Stimulated activated CD4-positive, alpha-beta T cell treated with anti-CD3 and anti-CD28 coated beads, Interleukin-4, amount 100 ng/mL, for 24 hours (primary cell): ENCODE results near the gene TFPI.

Source experiments
- DNase-seq: peaks from one replicate; pipeline ENCODE4 v3.0.0-alpha.2; 2020

Gene TFPI

DNA sequence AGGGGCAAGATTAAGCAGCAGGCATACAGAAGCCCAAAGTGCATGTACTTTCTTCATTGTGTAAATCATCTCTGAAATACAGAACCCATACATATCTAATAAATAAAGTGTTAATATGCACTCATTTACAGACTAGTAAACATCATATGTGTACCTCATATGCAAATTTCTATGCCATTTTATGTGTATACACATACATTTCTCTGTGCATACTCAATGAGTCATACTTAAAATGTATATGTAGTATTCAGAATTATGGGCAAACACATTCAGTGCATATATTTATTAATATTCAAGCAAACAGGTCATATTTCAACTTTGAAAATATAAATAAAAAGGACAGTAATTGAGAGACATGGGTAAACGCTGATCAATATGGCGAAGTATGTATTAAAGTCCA is 50.5 kb downstream of the TFPI start:
- DNase-seq = no peak

DNA sequence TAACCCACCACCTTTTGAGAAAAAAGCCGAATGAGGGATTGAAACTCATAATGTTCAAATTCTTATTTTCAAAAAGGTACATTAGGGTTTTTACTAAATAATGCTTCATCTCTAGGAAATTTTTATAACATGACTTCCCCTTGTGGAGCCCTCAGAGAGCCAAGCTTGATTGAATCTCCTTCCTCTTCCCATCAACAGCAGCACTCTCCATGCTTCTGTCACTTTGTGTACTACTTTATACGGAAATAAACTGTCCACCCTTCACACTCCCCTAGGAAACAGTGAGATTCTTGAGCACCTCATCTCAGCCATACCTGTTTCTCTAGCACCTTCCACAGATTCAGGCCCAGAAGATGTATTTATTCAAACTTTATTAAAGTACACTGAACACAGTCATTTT is 51.8 kb downstream of the TFPI start:
- no peak for DNase-seq

DNA sequence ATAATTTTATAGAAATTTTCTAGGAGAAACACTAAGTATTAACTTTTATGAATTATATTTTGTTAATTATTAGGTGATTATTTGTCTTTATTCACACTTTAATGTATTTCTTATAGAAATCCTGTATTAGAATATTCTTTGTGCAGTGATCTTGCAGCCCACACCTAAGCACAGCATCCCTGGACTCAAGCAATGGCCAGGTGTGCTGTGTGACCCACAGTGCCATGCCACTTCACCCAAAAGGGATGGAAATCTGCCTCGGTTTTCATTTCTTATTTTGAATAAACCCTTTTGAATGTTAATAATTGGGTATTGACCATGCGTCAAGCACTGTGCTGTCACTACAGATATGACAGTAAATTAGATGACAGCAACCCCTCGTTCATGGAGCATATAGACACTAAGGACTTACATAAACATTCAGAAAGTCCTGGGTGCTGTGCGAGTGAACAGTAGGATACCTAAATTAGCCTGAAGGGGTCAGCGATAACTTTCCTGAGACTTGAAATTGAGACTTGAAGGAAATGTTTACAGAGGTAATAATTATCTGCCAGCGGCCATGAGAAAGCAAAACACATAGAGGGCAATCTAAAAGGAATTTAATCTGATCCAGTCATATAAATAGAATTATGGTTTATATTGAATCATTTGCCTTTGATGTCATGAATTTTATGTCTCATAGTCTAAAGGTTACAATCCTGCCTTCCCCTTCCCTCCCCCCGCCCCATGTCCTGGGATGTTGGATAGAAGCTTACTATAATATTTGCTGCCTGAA is 53.5 kb downstream of the TFPI start:
- no peak for DNase-seq

DNA sequence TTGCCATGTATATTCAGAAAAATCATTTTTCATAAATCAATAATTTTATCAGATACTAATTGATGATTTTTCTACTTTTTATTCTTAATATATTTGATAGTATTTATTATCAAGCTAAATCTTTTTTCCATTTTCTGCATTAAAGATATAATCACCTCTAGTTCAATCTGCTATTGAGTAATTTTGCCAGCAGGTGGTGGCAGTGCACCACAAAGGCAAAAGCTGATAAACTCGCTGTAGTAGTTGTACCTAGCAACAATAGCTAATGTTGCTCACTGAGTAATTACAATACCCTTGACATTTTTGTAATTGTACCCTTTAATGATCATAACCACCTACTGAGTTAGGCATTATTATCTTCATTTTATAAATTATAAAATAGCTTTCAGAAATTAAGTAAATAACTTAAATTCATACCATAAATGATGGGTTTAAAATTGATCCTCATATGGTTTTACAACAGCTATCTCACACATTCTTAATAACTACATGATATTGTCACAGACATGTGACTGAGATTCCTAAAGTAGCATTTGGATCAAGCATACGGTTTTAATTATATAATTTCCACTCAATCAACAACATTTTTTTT is 54.2 kb downstream of the TFPI start:
- peak; percentile 32 for DNase-seq

DNA sequence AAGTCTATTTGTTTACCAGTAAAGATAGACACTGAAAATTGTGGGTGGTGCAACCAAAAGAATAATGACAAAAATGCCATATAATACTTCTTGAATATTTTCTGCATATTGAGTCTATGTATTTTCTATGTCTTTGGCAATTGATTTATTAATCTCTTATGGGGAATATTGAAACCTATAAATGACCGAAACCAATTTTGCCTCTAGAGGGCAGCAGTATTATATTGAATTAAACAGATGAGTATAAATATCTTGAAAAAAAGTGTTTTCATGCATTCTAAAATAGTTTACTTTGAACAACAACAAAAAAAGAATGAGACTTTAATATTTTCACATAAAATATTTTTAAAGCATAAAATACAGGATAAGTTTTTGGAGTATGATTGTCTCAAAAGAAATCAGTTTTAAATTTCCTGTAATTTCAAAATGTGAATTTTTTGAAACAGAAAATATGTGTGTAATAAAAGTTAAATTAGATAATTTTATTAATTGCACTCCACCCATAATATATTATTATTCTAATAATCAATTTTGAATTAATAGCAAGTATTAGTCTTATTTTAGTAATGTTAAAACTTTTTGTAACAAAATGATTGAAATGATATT is 56.3 kb downstream of the TFPI start:
- no peak for DNase-seq

DNA sequence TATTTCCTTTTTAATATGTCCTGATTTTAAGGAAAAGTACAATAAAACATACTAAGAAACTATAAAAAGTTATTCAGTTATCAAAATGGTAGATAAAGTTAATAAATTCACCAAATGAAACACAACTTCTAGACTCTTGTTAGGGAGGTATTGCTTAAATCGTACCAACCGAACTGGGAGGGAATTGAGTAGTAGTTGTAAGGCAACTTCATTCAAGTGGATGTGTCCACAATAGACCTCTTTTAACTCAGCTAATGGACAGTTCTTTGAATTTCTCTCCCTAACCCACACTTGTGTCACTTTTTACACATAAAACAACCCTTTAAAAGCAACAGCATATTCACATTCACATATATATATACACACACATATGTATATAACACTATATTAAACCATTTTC is 57.1 kb downstream of the TFPI start:
- DNase-seq = no peak

DNA sequence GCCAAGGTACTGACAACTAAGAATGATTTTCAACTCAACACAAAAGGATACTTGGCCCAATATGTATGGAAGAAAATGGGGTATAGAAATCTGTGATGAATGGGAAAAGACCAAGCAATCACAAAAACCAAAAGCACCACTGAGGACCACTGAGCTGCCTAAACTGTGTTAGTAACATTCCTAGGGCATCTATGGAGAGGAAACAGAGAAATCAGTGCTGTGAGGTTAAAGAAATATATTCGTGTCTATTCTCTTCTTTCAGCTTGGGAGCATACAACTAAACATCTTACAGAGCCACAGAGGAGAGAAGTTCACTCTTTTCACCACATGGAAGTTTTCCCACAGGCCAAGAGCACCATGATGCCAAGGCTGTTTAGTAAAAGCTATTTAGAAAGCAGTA is 58.9 kb downstream of the TFPI start:
- no peak for DNase-seq

DNA sequence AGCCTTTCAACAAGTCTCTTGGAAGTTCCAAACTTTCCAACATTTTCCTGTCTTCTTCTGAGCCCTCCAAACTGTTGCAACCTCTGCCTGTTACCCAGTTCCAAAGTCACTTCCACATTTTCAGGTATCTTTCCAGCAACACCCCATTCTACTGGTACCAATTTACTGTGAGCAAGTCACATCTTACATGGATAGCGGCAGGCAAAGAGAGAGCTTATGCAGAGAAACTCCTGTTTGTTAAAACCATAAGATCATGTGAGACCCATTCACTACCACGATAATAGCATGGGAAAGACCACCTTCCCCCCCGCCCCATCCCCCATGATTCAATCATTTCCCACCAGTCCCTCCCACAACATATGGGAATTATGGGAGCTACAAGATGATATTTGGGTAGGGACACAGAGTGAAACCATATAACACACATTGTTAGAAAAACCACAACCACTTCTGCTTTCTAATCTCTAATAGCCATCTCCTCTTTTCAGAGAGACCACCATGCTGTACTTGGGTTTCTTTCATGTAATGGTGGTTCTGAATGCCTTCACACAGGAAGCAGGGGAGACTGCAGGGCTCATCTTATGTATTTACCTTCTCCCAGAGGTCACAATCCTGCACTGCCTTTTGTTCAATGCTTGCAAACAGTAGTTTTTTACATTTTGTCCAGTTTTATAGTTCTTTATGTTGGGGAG is 60.2 kb downstream of the TFPI start:
- DNase-seq = no peak

DNA sequence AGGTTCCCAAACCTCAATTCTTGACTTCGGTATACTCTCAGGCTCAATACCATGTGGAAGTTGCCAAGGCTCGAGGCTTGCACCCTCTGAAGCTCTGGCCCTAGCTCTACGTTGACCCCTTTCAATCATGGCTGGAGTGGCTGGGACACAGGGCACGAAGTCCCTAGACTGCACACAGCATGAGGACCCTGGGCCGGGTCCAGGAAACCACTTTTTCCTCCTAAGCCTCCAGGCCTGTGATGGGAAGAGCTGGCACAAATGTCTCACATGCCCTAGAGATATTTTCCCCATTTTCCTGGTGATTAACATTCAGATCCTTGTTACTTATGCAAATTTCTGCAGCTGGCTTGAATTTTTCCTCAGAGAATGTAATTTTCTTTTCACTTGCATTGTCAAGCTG is 61.1 kb downstream of the TFPI start:
- no peak for DNase-seq

DNA sequence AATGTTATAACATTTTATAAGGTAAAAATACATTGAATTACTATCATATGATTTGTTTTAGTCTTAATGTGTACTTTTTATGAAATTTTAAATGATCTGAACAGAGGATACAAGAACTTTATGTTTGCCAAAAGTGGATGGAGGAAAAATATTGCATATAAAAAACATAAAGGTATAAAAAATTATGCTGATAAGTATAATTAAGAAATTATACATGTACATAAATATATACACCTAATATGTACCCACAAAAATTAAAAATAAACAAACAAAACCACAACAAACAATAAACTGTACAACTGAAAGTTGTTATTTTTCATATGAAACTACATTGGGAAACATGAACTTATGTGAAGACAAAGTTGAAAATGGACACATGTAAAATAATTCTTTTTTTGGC is 68.0 kb downstream of the TFPI start:
- DNase-seq = no peak

DNA sequence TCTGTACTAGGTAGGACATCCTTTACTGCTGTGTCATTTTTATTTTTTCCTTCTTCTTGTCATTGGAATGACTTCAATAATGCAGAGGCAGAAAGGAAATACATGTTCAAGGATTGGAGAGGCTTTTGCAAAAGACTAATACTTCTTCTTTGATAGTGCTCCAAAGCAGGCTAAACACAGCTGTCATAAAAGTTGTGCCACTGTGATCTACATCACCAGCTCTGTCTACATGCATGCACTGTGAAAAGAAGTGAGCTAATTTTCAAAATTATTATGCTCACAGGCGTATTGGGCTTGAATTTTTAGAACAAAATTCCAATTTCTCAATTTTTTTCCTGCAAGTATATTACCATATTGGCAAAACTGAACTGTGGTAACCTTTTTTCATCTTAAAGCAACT is 68.7 kb downstream of the TFPI start:
- DNase-seq = no peak

DNA sequence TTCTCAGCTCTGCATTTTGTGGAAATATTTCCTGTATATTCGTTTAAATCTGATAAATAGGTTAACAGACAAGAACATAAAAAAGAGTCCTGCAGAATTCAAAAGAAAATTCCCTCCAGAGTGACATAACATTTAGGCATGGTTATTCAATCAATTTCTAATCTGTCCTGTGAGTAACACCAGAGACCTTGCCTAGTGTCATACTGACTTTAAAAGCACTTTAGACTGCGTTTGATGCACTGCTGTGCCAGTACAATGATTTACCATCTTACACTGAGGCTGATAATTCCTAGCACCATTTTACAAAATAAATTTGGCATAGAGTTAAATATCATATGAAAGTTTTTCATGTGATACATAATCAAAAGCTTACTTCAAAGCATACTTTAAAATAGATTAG is 70.7 kb downstream of the TFPI start:
- no peak for DNase-seq

DNA sequence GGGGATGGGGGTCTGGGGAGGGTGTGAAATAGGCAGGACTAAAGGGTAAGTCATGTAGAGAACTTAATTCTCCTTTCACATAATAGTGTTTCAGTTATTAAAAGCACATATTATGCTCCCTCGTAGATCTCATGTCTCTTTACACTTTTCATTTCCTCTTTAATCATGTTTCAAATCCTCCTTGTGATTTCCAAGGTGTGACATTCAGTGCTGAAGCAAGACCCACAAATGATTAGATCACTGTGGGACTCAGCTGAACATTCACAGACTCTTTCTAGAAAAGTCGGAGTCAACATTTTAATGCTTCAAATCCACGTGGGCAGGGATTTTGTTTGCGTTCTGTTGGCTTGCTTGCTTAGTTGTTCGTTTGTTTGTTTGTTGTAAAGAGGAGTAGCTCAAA is 71.4 kb downstream of the TFPI start:
- no peak for DNase-seq

DNA sequence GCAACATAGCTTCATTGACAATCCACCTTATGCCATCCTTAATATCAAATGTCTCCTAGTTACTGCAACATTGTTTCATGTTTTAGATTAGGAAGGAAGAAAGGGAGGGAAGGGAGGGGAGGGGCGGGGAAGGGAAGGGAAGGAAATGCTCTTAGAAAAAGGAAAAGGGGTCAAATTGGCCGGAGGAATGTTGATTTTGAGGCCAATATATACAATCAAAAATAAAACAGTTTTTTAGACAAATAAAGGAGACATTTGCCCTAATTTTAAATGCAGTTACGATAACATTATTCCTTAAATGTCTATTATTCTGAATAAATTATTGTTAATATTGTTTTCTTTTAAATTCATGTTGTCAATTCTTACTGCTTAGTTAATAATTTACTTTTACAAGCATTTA is 72.7 kb downstream of the TFPI start:
- DNase-seq = no peak

DNA sequence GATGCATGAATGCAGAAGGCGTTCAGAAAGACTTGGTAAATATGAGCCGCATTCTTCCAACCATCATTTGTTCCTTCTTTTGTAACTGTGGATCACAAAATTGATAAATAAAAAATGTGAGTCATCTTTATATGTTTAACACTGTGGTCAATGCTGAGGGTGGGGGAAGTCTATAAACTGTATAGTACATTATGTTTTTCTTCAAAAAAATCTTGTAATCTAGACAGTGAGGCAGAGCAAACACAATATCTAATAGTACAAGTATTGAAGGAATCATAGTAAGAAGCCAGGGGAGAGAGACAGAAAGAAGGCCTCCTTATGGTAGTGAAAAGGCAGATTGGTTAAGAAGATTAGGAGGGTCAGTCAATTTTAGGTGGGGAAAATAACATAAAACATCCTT is 75.5 kb downstream of the TFPI start:
- DNase-seq = no peak

DNA sequence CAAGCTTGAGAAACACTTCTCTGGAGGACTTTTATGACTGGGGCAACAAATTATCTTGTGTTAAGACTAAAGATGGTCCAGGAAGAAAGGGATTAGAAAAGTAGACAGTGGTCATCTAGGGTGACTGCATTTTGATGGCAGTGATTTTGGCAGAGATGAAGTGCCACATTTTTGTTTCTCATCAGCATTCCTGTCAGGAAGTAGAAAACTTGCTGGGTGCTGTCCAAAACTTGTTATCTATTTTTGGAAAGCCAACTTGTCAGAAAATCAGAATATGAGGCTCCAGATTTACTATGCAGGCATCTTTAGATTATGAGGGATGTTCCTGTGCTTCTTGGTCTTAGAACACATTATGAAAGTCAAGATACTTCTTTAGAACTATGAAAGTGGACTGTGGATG is 77.2 kb downstream of the TFPI start:
- no peak for DNase-seq

DNA sequence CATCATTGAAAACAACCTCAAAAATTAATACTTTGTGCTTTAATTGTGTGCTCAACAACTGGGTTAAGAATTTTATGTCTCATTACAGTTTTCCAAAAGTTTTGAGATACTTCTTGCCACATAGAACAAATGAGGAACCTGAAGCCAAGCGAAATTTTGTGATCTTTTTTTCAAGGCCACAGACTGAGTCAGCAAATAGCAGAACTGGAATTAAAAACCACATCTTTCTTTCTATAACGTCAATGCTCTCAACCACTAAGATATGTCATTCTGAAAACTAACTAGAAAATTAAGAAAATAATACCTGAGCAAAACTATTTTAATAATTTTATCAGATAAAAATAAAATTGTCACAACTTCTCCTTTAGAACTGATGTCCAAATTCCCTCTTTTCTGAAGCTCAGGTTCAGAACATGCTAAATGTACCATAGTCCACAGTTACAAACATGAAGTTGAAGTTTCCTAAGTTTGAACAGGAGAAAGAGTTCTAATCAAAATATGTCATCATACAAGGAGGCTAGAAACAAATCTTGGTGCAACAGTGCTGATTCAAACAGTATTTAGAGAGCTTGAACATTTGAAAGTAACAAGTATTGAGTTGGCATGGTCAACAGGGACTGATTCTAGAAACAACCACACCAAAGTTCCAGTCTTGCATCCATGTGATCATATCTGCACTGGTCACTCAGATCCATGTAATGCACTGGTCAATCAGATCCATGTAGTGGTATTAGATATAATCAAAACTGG is 78.6 kb downstream of the TFPI start:
- no peak for DNase-seq

DNA sequence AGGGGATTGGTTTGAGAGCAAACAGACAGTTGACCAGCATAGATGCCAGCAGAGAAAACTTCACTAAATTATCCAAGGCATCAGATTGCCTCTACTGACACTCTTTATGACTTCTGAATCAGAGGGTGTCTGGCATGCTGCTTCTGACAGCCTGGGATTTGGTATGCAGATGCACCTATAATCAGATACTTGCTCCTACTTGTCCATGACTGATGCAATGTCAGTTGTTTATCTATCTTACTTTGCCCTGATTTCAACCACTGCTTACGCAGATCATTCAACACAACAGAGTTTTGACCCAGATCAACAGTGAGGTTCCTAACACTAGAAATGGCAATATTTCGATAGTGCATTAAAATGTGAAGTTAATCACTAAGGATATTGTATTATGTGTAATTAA is 83.5 kb downstream of the TFPI start:
- DNase-seq = no peak

DNA sequence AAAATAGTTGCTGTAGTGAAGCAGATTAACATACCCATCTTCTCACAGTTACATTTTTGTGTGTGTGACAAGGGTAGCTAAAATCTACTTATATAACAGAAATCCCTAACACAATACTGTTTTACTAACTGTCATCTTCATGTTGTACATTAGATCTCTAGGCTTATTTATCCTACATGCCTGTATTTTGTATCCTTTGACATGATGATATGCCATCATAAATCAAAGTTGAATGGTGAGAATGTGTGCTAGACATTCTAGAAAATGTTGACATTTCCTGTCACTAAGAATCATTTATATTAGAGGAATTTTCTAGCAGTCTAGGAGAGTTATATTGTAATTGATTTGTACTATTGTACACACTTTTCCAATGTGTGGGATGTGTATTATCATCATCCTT is 84.7 kb downstream of the TFPI start:
- no peak for DNase-seq

DNA sequence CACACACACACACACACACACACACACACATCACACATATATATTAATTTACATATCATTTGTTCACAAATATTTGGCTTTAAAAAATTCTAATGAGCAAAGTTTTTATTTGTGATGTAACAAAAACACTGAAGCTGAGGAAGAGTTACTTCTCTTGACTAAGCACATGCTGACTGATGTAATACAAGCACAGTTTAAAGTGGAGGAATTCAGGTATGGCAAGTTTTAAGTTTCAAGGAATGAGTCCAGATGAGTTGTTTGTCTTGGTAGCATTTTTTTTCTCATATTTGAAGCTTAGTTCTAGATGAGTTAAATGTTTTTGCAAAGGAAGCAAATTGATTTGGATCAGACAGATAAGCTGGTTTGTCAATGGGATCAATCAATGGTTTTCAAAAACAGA is 86.0 kb downstream of the TFPI start:
- no peak for DNase-seq

DNA sequence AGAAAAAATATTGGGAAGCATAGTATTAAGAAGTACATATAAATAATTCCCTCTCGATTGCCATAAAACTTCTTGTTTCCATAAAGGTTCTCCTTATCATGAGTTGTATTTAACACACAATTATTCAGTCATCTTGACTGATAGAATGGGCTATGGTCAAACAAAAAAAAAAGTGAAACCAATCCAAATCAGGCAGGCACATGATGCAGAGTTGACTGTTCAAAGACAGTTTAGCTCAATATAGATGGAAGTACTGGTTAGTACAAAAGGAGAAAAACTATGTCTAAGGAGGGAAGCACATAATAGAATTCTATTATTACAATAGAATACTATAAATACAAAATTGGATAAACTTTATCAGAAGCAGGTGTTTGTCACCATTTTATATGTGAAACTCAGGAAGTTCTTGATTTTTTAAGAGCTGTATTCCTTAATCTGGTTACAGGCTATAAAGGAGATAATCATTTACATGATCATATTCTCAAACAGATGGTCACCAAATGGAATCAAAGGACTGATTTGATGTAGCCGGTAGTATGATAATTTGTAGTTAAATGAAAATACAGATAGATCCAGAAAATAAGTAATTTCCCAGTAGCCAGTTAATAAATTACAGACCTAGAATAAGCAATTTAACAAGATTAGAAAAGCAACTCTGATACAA is 88.0 kb downstream of the TFPI start:
- no peak for DNase-seq

DNA sequence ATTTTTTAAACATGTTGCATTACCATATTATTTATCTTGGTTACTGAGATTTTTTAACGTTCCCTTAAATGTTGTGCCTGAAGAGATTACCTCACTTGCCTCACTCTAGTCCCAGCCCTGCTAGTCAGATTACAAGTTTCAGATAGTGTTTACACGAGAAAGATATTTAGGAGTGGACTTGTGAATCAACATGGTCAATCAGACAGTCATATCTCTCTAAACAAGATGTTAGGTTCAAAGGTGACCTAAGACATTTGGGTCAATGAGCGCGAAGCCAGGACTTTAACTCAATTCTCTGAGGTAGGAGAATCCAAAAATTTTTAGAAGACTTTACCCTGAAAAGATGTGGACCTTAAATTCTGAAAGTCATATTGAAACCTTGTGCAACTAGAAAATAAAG is 91.4 kb downstream of the TFPI start:
- DNase-seq = no peak
